ENCODE data around the gene GNGT2.

GNGT2 gene

GRCh38 chr17:49241040-49241439 is 30.7 kb upstream of the GNGT2 start:
- Histone ChIP-seq H3K4me2 (ENCODE audit: low read length, poor library complexity, severe bottlenecking) (no peak overlapping the region), H3K9me3 (ENCODE audit: control insufficient read depth, low read length) (no peaks in the 10 kb centered on the region)
- no peak for DNase-seq

GRCh38 chr17:49240619-49241018 is 30.2 kb upstream of the GNGT2 start:
- H4K8ac ChIP-seq (ENCODE audit: low read length) = no peak overlapping the region
- no peak for DNase-seq
- H2BK5ac ChIP-seq (ENCODE audit: low read depth, low read length, poor library complexity, severe bottlenecking) = no peak overlapping the region
- no peaks in the 10 kb centered on the region for H3K4me1 ChIP-seq (ENCODE audit: control insufficient read depth, insufficient read depth, low read depth, low read length)
- H2AK5ac ChIP-seq (ENCODE audit: low read length, severe bottlenecking) = no peak overlapping the region
- H3K14ac ChIP-seq (ENCODE audit: low read length in 2 of 2) = no peak overlapping the region
- H2BK15ac ChIP-seq (ENCODE audit: low read depth, poor library complexity, severe bottlenecking) = no peak overlapping the region
- no peak overlapping the region for H2AFZ ChIP-seq (ENCODE audit: low read depth, low read length)
- H3K4ac ChIP-seq (ENCODE audit: low read depth in 1 of 2, low read length in 2 of 2) = no peak overlapping the region
- H3K18ac ChIP-seq (ENCODE audit: low read depth in 1 of 2, low read length in 2 of 2) = no peak overlapping the region
- H3K23ac ChIP-seq (ENCODE audit: low read length in 2 of 2) = no peak overlapping the region
- H3K36me3 ChIP-seq (ENCODE audit: control insufficient read depth in 1 of 2, insufficient read depth in 2 of 2, low read depth in 1 of 2, low read length in 2 of 2) = no peaks in the 10 kb centered on the region
- no CpG with 5 or more reads among the region's 1 CpG for WGBS
- H3K4me3 ChIP-seq (ENCODE audit: insufficient read depth in 1 of 2, low read depth in 1 of 2, low read length in 2 of 2) = no peak overlapping the region
- no peaks in the 10 kb centered on the region for H3K9me3 ChIP-seq (ENCODE audit: control insufficient read depth, low read length)
- no peak overlapping the region for H3K9ac ChIP-seq (ENCODE audit: low read length)
- no peak overlapping the region for H3K4me2 ChIP-seq (ENCODE audit: low read length, poor library complexity, severe bottlenecking)
- peaks cover 10 to 37% of the 10 kb centered on the region in 2 experiments for H3K27me3 ChIP-seq (ENCODE audit: control insufficient read depth in 1 of 2, insufficient read depth in 1 of 2, low read length in 2 of 2)
- no peak overlapping the region for H2BK120ac ChIP-seq (ENCODE audit: low read depth, low read length)
- no peak overlapping the region for H4K91ac ChIP-seq (ENCODE audit: low read length)
- no peak overlapping the region for H2BK12ac ChIP-seq (ENCODE audit: low read length in 2 of 2)
- no peak overlapping the region for H3K27ac ChIP-seq (ENCODE audit: low read length, poor library complexity, severe bottlenecking)
- H3K79me1 ChIP-seq (replicated peaks; ENCODE audit: low read length, poor library complexity, severe bottlenecking) = no peaks in the 10 kb centered on the region

More at GRCh38 chr17:49241040-49241439, 30.7 kb upstream of the GNGT2 start:
- WGBS = 91% methylated on average over 6 of the region's 8 CpGs
- Histone ChIP-seq H3K36me3 (ENCODE audit: control insufficient read depth in 1 of 2, insufficient read depth in 2 of 2, low read depth in 1 of 2, low read length in 2 of 2) (no peaks in the 10 kb centered on the region), H2BK12ac (ENCODE audit: low read length in 2 of 2) (no peak overlapping the region), H3K79me1 (replicated peaks; ENCODE audit: low read length, poor library complexity, severe bottlenecking) (no peaks in the 10 kb centered on the region), H3K4me1 (ENCODE audit: control insufficient read depth, insufficient read depth, low read depth, low read length) (no peaks in the 10 kb centered on the region), H2BK120ac (ENCODE audit: low read depth, low read length) (no peak overlapping the region), H3K23ac (ENCODE audit: low read length in 2 of 2) (no peak overlapping the region), H4K8ac (ENCODE audit: low read length) (no peak overlapping the region), H3K14ac (ENCODE audit: low read length in 2 of 2) (no peak overlapping the region), H3K4ac (ENCODE audit: low read depth in 1 of 2, low read length in 2 of 2) (no peak overlapping the region), H3K4me3 (ENCODE audit: insufficient read depth in 1 of 2, low read depth in 1 of 2, low read length in 2 of 2) (no peak overlapping the region), H2BK15ac (ENCODE audit: low read depth, poor library complexity, severe bottlenecking) (no peak overlapping the region), H2AFZ (ENCODE audit: low read depth, low read length) (no peak overlapping the region), H3K18ac (ENCODE audit: low read depth in 1 of 2, low read length in 2 of 2) (no peak overlapping the region), H3K9ac (ENCODE audit: low read length) (no peak overlapping the region), H2BK5ac (ENCODE audit: low read depth, low read length, poor library complexity, severe bottlenecking) (no peak overlapping the region), H2AK5ac (ENCODE audit: low read length, severe bottlenecking) (no peak overlapping the region), H4K91ac (ENCODE audit: low read length) (no peak overlapping the region), H3K27me3 (ENCODE audit: control insufficient read depth in 1 of 2, insufficient read depth in 1 of 2, low read length in 2 of 2) (peaks cover 5 to 33% of the 10 kb centered on the region in 2 experiments), H3K27ac (ENCODE audit: low read length, poor library complexity, severe bottlenecking) (no peak overlapping the region)

GRCh38 chr17:49239963-49240362 is 29.6 kb upstream of the GNGT2 start:
- H3K9ac ChIP-seq (ENCODE audit: low read length) = no peak overlapping the region
- no peak overlapping the region for H3K23ac ChIP-seq (ENCODE audit: low read length in 2 of 2)
- no peak overlapping the region for H2BK12ac ChIP-seq (ENCODE audit: low read length in 2 of 2)
- H2AFZ ChIP-seq (ENCODE audit: low read depth, low read length) = no peak overlapping the region
- no peak overlapping the region for H2AK5ac ChIP-seq (ENCODE audit: low read length, severe bottlenecking)
- no peak overlapping the region for H3K27ac ChIP-seq (ENCODE audit: low read length, poor library complexity, severe bottlenecking)
- H3K4ac ChIP-seq (ENCODE audit: low read depth in 1 of 2, low read length in 2 of 2) = no peak overlapping the region
- no peaks in the 10 kb centered on the region for H3K79me1 ChIP-seq (replicated peaks; ENCODE audit: low read length, poor library complexity, severe bottlenecking)
- H3K18ac ChIP-seq (ENCODE audit: low read depth in 1 of 2, low read length in 2 of 2) = no peak overlapping the region
- no peak overlapping the region for H3K4me2 ChIP-seq (ENCODE audit: low read length, poor library complexity, severe bottlenecking)
- no peak overlapping the region for H3K14ac ChIP-seq (ENCODE audit: low read length in 2 of 2)
- H2BK15ac ChIP-seq (ENCODE audit: low read depth, poor library complexity, severe bottlenecking) = no peak overlapping the region
- H3K36me3 ChIP-seq (ENCODE audit: control insufficient read depth in 1 of 2, insufficient read depth in 2 of 2, low read depth in 1 of 2, low read length in 2 of 2) = no peaks in the 10 kb centered on the region
- no peaks in the 10 kb centered on the region for H3K4me1 ChIP-seq (ENCODE audit: control insufficient read depth, insufficient read depth, low read depth, low read length)
- H2BK5ac ChIP-seq (ENCODE audit: low read depth, low read length, poor library complexity, severe bottlenecking) = no peak overlapping the region
- no peak overlapping the region for H3K4me3 ChIP-seq (ENCODE audit: insufficient read depth in 1 of 2, low read depth in 1 of 2, low read length in 2 of 2)
- H2BK120ac ChIP-seq (ENCODE audit: low read depth, low read length) = no peak overlapping the region
- peaks cover 11 to 38% of the 10 kb centered on the region in 2 experiments for H3K27me3 ChIP-seq (ENCODE audit: control insufficient read depth in 1 of 2, insufficient read depth in 1 of 2, low read length in 2 of 2)
- no peak overlapping the region for H4K91ac ChIP-seq (ENCODE audit: low read length)
- H3K9me3 ChIP-seq (ENCODE audit: control insufficient read depth, low read length) = no peaks in the 10 kb centered on the region
- no peak for DNase-seq
- H4K8ac ChIP-seq (ENCODE audit: low read length) = no peak overlapping the region
- WGBS = 100% methylated on average over 1 of the region's 1 CpG

GRCh38 chr17:49235896-49236295 is 25.5 kb upstream of the GNGT2 start:
- H3K36me3 ChIP-seq (ENCODE audit: control insufficient read depth in 1 of 2, insufficient read depth in 2 of 2, low read depth in 1 of 2, low read length in 2 of 2) = no peaks in the 10 kb centered on the region

More at GRCh38 chr17:49235896-49236295, 25.5 kb upstream of the GNGT2 start:
- H2AFZ ChIP-seq (ENCODE audit: low read depth, low read length) = no peak overlapping the region
- H2BK5ac ChIP-seq (ENCODE audit: low read depth, low read length, poor library complexity, severe bottlenecking) = no peak overlapping the region
- H3K4ac ChIP-seq (ENCODE audit: low read depth in 1 of 2, low read length in 2 of 2) = no peak overlapping the region
- H2AK5ac ChIP-seq (ENCODE audit: low read length, severe bottlenecking) = no peak overlapping the region
- H2BK12ac ChIP-seq (ENCODE audit: low read length in 2 of 2) = no peak overlapping the region
- H3K4me3 ChIP-seq (ENCODE audit: insufficient read depth in 1 of 2, low read depth in 1 of 2, low read length in 2 of 2) = no peak overlapping the region
- no peak overlapping the region for H3K4me2 ChIP-seq (ENCODE audit: low read length, poor library complexity, severe bottlenecking)
- H2BK15ac ChIP-seq (ENCODE audit: low read depth, poor library complexity, severe bottlenecking) = no peak overlapping the region
- no peak overlapping the region for H3K14ac ChIP-seq (ENCODE audit: low read length in 2 of 2)
- H3K4me1 ChIP-seq (ENCODE audit: control insufficient read depth, insufficient read depth, low read depth, low read length) = peaks cover 3% of the 10 kb centered on the region
- WGBS = 91% methylated on average over 4 of the region's 4 CpGs
- no peak overlapping the region for H3K18ac ChIP-seq (ENCODE audit: low read depth in 1 of 2, low read length in 2 of 2)
- H3K9me3 ChIP-seq (ENCODE audit: control insufficient read depth, low read length) = no peaks in the 10 kb centered on the region
- H2BK120ac ChIP-seq (ENCODE audit: low read depth, low read length) = no peak overlapping the region
- no peak overlapping the region for H4K91ac ChIP-seq (ENCODE audit: low read length)
- H3K79me1 ChIP-seq (replicated peaks; ENCODE audit: low read length, poor library complexity, severe bottlenecking) = no peaks in the 10 kb centered on the region
- no peak overlapping the region for H3K27ac ChIP-seq (ENCODE audit: low read length, poor library complexity, severe bottlenecking)
- H4K8ac ChIP-seq (ENCODE audit: low read length) = no peak overlapping the region
- H3K27me3 ChIP-seq (ENCODE audit: control insufficient read depth in 1 of 2, insufficient read depth in 1 of 2, low read length in 2 of 2) = peaks cover 11 to 40% of the 10 kb centered on the region in 2 experiments
- no peak for DNase-seq
- H3K23ac ChIP-seq (ENCODE audit: low read length in 2 of 2) = no peak overlapping the region
- H3K9ac ChIP-seq (ENCODE audit: low read length) = no peak overlapping the region
